ENCODE results near the gene ALPK3. TPM values are rescaled to one million over a fixed set of nuclear protein-coding genes. Genes with fewer than 3 reads are reported as not detected.

The ALPK3 gene
- total RNA-seq, 1 experiment from 2014 or later = 17.7 TPM

DNA sequence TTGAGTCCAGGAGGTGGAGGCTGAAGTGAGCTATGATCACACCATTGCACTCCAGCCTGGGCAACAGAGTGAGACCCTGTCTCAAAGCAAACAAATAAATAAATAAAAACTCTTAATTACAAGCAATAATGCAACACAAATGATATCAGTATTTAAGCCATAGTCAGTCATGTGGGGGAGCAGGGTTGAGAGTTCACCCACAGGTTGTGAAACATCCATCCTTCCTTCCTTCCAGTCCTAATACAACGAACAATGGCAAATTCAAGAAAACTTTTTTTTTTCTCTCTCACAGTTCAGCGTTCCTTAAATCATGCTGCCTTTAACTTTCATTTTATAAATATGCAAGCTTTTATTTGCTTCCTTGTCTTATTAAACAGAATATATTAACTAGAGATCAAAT is 44.7 kb upstream of the ALPK3 start:
- H4K91ac ChIP-seq (ENCODE audit: insufficient read length, low read depth, low read length) = no peak overlapping the region
- Mint-ChIP-seq H3K4me1 (peaks cover 3 to 4% of the 10 kb centered on the region in 2 experiments; a peak in 2 of 4 replicates), H3K36me3 (ENCODE audit: insufficient read depth in 1 of 3, low read depth in 3 of 3) (peaks cover 0 to 20% (median 13%) of the 10 kb centered on the region in 3 experiments; a peak in 6 of 7 replicates), H3K27ac (no peak overlapping the region), H3K27me3 (ENCODE audit: low read depth) (no peaks in the 10 kb centered on the region), H3K9me3 (no peaks in the 10 kb centered on the region), H3K4me3 (no peak overlapping the region)
- no peak overlapping the region for H2BK20ac ChIP-seq (ENCODE audit: low read depth, low read length, poor library complexity, severe bottlenecking)
- no CpG with 5 or more reads among the region's 2 CpGs for WGBS (ENCODE audit: extremely low coverage, insufficient read length, low lambda C conversion rate)
- no peak overlapping the region for H3K27ac ChIP-seq (ENCODE audit: insufficient read length, low read depth, low read length)
- no peak overlapping the region for H2AFZ ChIP-seq (ENCODE audit: low read length)
- H2AK5ac ChIP-seq (ENCODE audit: insufficient read length, low read length) = no peak overlapping the region
- H3K79me2 ChIP-seq (ENCODE audit: insufficient read depth, low read length) = no peaks in the 10 kb centered on the region; the same call in 1 of the 2 replicates
- no peak overlapping the region for H2BK5ac ChIP-seq (ENCODE audit: insufficient read length, low read length)
- H3K79me1 ChIP-seq (ENCODE audit: insufficient read depth, low read depth, low read length, poor library complexity, severe bottlenecking) = no peaks in the 10 kb centered on the region
- DNase-seq = no peak
- H2BK15ac ChIP-seq (ENCODE audit: low read depth, low read length) = no peak overlapping the region
- no peaks in the 10 kb centered on the region for H3K9me3 ChIP-seq (ENCODE audit: control insufficient read depth, low read depth, low read length)
- no peak overlapping the region for H4K5ac ChIP-seq (ENCODE audit: insufficient read length, low read depth, low read length)
- no peaks in the 10 kb centered on the region for H3K4me1 ChIP-seq (ENCODE audit: insufficient read depth, low read length)
- no peak overlapping the region for H3K4me2 ChIP-seq (ENCODE audit: insufficient read depth, insufficient read length, low read length)
- H3K9ac ChIP-seq (ENCODE audit: extremely low read depth, insufficient read length, low read length) = no peak overlapping the region
- H2BK120ac ChIP-seq (ENCODE audit: low read depth, low read length, poor library complexity, severe bottlenecking) = no peak overlapping the region
- no peaks in the 10 kb centered on the region for H3K27me3 ChIP-seq (ENCODE audit: insufficient read depth, low read length)
- no peak overlapping the region for H3K4ac ChIP-seq (ENCODE audit: low read depth, low read length)
- no peaks in the 10 kb centered on the region for H3K23me2 ChIP-seq (ENCODE audit: insufficient read length, low read depth, low read length, poor library complexity, severe bottlenecking)
- H4K20me1 ChIP-seq (ENCODE audit: control insufficient read depth, insufficient read depth, insufficient read length) = no peaks in the 10 kb centered on the region
- no peak overlapping the region for H4K8ac ChIP-seq (replicated peaks; ENCODE audit: insufficient read length, low read depth, low read length)
- H2BK12ac ChIP-seq (ENCODE audit: insufficient read length, low read depth, low read length) = no peak overlapping the region
- no peak overlapping the region for H3K56ac ChIP-seq (ENCODE audit: insufficient read length, low read depth, low read length)
- no peak overlapping the region for H3K14ac ChIP-seq (ENCODE audit: insufficient read depth, low read length)
- H3K18ac ChIP-seq (ENCODE audit: insufficient read length, low read depth, low read length) = no peak overlapping the region
- H3T11ph ChIP-seq (ENCODE audit: low read length) = no peak overlapping the region
- H3K23ac ChIP-seq (ENCODE audit: insufficient read length, low read depth, low read length) = no peak overlapping the region
- TF ChIP-seq, protein P1, sequence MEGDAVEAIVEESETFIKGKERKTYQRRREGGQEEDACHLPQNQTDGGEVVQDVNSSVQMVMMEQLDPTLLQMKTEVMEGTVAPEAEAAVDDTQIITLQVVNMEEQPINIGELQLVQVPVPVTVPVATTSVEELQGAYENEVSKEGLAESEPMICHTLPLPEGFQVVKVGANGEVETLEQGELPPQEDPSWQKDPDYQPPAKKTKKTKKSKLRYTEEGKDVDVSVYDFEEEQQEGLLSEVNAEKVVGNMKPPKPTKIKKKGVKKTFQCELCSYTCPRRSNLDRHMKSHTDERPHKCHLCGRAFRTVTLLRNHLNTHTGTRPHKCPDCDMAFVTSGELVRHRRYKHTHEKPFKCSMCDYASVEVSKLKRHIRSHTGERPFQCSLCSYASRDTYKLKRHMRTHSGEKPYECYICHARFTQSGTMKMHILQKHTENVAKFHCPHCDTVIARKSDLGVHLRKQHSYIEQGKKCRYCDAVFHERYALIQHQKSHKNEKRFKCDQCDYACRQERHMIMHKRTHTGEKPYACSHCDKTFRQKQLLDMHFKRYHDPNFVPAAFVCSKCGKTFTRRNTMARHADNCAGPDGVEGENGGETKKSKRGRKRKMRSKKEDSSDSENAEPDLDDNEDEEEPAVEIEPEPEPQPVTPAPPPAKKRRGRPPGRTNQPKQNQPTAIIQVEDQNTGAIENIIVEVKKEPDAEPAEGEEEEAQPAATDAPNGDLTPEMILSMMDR (conservative IDR thresholded peaks at IDR 0.05) = no peak

All from H9 (cell line).